ENCODE measurements around the gene DCAF11. TPM values are rescaled to one million over a fixed set of nuclear protein-coding genes. Genes with fewer than 3 reads are reported as not detected.

The DCAF11 gene
- total RNA-seq, 1 experiment from 2014 or later = 52.7 TPM

DNA sequence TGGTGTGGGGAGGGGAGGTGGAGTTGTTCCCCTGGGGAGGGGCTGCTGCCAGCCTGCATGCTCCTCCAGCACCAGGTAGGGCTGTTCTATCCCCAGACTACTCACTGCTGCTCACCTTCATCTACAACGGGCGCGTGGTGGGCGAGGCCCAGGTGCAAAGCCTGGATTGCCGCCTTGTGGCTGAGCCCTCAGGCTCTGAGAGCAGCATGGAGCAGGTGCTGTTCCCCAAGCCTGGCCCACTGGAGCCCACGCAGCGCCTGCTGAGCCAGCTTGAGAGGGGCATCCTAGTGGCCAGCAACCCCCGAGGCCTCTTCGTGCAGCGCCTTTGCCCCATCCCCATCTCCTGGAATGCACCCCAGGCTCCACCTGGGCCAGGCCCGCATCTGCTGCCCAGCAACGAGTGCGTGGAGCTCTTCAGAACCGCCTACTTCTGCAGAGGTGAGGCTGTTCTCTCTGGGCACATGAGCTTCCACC is 50.0 kb downstream of the DCAF11 start:
- intact Hi-C loops (cut with micrococcal nuclease; ENCODE audit: unreplicated experiment) = loop anchor here (5.0 kb wide), 1 partner anchor 72 kb away; the partner anchor contains the start of gene PCK2
- H3K9me2 ChIP-seq (ENCODE audit: insufficient read depth) = no peaks in the 10 kb centered on the region
- no peaks in the 10 kb centered on the region for H3K79me2 ChIP-seq (ENCODE audit: low read depth)
- ChIA-PET CTCF (no interaction called here), POLR2A (ENCODE audit: unreplicated experiment) (no interaction called here)
- no peak overlapping the region for H3K4me3 ChIP-seq
- H3K27ac ChIP-seq = no peak overlapping the region
- TF ChIP-seq EZH2 (IDR thresholded peaks at IDR 0.05; ENCODE audit: low read depth) = no peak
- TF ChIP-seq, protein P1, sequence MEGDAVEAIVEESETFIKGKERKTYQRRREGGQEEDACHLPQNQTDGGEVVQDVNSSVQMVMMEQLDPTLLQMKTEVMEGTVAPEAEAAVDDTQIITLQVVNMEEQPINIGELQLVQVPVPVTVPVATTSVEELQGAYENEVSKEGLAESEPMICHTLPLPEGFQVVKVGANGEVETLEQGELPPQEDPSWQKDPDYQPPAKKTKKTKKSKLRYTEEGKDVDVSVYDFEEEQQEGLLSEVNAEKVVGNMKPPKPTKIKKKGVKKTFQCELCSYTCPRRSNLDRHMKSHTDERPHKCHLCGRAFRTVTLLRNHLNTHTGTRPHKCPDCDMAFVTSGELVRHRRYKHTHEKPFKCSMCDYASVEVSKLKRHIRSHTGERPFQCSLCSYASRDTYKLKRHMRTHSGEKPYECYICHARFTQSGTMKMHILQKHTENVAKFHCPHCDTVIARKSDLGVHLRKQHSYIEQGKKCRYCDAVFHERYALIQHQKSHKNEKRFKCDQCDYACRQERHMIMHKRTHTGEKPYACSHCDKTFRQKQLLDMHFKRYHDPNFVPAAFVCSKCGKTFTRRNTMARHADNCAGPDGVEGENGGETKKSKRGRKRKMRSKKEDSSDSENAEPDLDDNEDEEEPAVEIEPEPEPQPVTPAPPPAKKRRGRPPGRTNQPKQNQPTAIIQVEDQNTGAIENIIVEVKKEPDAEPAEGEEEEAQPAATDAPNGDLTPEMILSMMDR (conservative IDR thresholded peaks at IDR 0.05) = no peak
- H3K4me1 ChIP-seq (replicated peaks; ENCODE audit: insufficient read depth) = peaks cover 13% of the 10 kb centered on the region
- H3K9me3 ChIP-seq (ENCODE audit: insufficient read depth, low read depth) = no peaks in the 10 kb centered on the region
- H3K4me2 ChIP-seq = no peak overlapping the region
- H3F3A ChIP-seq (ENCODE audit: insufficient read depth, low read depth) = no peaks in the 10 kb centered on the region; the same call in 1 of the 2 replicates
- no peaks in the 10 kb centered on the region for H4K20me1 ChIP-seq (ENCODE audit: insufficient read depth)
- no peaks in the 10 kb centered on the region for H3K27me3 ChIP-seq (ENCODE audit: insufficient read depth, low read depth)
- no peaks in the 10 kb centered on the region; the same call in 1 of the 2 replicates for H3K36me3 ChIP-seq (ENCODE audit: low read depth)
- H2AFZ ChIP-seq = no peak overlapping the region
- no peak for DNase-seq
- no TSS peak for BruUV-seq (replicated peaks)

DNA sequence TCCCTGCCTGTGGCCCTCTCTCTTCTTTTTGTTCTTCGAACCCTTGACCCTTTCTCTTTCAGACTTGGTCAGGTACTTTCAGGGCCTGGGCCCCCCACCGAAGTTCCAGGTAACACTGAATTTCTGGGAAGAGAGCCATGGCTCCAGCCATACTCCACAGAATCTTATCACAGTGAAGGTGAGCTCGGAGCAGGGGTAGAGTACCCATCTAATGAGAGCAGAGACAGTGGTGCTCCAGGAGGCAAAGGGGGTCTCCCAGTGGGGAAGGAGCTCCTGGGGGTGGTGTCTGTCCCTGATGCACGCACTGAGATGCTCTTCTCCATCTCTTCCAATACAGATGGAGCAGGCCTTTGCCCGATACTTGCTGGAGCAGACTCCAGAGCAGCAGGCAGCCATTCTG is 51.2 kb downstream of the DCAF11 start:
- CTCF ChIA-PET = no interaction called here
- no TSS peak for BruUV-seq (replicated peaks)

DNA sequence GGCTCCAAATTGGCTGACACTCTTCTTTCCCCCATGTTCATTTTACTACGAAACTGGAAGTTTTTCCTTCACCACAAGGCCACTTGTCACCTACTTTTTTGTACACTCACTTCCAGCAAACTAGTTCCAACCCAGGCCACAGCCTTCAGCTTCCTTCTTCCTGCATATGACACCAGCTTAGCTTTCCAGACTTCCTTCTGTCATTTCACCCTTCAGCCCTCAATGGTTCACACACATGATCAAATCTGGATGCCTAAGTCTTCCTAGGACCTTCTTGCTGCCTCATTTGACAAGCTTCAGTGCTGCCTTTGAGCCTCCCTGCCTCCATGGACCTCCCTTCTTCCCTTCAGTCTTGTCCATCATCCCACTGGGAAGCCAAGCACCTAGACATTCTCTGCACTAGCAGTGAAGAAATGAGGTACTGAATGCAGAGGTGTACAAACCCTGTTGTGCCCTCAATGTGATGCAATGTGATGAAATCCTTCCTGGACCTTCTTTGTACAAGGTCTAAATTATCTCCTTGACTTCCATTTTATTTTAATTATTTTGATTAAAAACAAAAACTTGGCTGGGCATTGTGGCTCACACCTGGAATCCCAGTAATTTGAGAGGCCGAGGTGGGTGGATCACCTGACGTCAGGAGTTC is 53.0 kb downstream of the DCAF11 start:
- POLR2A ChIA-PET (ENCODE audit: unreplicated experiment) = interaction anchor here (0.6 kb wide), 1 partner anchor 500 kb away, joined by 5 read pairs; no protein-coding TSS in a partner anchor
- CTCF ChIA-PET = no interaction called here
- Histone ChIP-seq H3K27me3 (ENCODE audit: insufficient read depth, low read depth) (no peaks in the 10 kb centered on the region), H3K36me3 (ENCODE audit: low read depth) (no peaks in the 10 kb centered on the region), H3K27ac (no peak overlapping the region), H3K9me2 (ENCODE audit: insufficient read depth) (no peaks in the 10 kb centered on the region), H2AFZ (no peak overlapping the region), H3K4me1 (replicated peaks; ENCODE audit: insufficient read depth) (no peaks in the 10 kb centered on the region), H3K4me3 (no peak overlapping the region), H3K9me3 (ENCODE audit: insufficient read depth, low read depth) (no peaks in the 10 kb centered on the region), H3K4me2 (no peak overlapping the region), H3F3A (ENCODE audit: insufficient read depth, low read depth) (no peaks in the 10 kb centered on the region), H4K20me1 (ENCODE audit: insufficient read depth) (no peaks in the 10 kb centered on the region), H3K79me2 (ENCODE audit: low read depth) (no peaks in the 10 kb centered on the region)
- intact Hi-C loops (cut with micrococcal nuclease; ENCODE audit: unreplicated experiment) = no loop called here
- no peak for DNase-seq
- TF ChIP-seq EZH2 (IDR thresholded peaks at IDR 0.05; ENCODE audit: low read depth) = no peak
- TF ChIP-seq, protein P1 (conservative IDR thresholded peaks at IDR 0.05) = no peak
- BruUV-seq (replicated peaks) = no TSS peak

More for the DNA sequence above, 51.2 kb downstream of the DCAF11 start:
- no peak for DNase-seq
- Histone ChIP-seq H3K4me2 (no peak overlapping the region), H3K4me3 (no peak overlapping the region), H4K20me1 (ENCODE audit: insufficient read depth) (no peaks in the 10 kb centered on the region), H3K27me3 (ENCODE audit: insufficient read depth, low read depth) (no peaks in the 10 kb centered on the region), H3K4me1 (replicated peaks; ENCODE audit: insufficient read depth) (peaks cover 9% of the 10 kb centered on the region), H3K9me3 (ENCODE audit: insufficient read depth, low read depth) (no peaks in the 10 kb centered on the region), H3K79me2 (ENCODE audit: low read depth) (no peaks in the 10 kb centered on the region), H3K9me2 (ENCODE audit: insufficient read depth) (no peaks in the 10 kb centered on the region), H3K36me3 (ENCODE audit: low read depth) (no peaks in the 10 kb centered on the region), H3K27ac (no peak overlapping the region), H3F3A (ENCODE audit: insufficient read depth, low read depth) (no peaks in the 10 kb centered on the region), H2AFZ (no peak overlapping the region)
- POLR2A ChIA-PET (ENCODE audit: unreplicated experiment) = no interaction called here
- TF ChIP-seq, protein P1 (conservative IDR thresholded peaks at IDR 0.05) = no peak
- intact Hi-C loops (cut with micrococcal nuclease; ENCODE audit: unreplicated experiment) = no loop called here

Data from PC-9 (cell line).